Measurements from ENCODE around the gene TMEM273. TPM values are rescaled to one million over a fixed set of nuclear protein-coding genes. Genes with fewer than 3 reads are reported as not detected.

Gene TMEM273
- total RNA-seq, 1 experiment from 2014 or later = not detected

- CTCF ChIA-PET = no interaction called here
Measured at GRCh38 chr10:49184642-49185111, 3.5 kb downstream of the TMEM273 start.

More at GRCh38 chr10:49184642-49185111, 3.5 kb downstream of the TMEM273 start:
- TF ChIP-seq EZH2 (IDR thresholded peaks at IDR 0.05) (no peak), MAX (IDR thresholded peaks at IDR 0.05) (no peak), ZBTB33 (IDR thresholded peaks at IDR 0.05; ENCODE audit: extremely low read depth, insufficient replicate concordance, low read length) (no peak), POLR2AphosphoS5 (IDR thresholded peaks at IDR 0.05; ENCODE audit: low read depth, low read length) (no peak), ATF3 (IDR thresholded peaks at IDR 0.05) (no peak), RAD21 (IDR thresholded peaks at IDR 0.05; ENCODE audit: low read depth) (no peak), CBX3 (IDR thresholded peaks at IDR 0.05; ENCODE audit: low read depth) (no peak), CTCF (IDR thresholded peaks at IDR 0.05 in 2 of 3, conservative IDR thresholded peaks at IDR 0.05 in 1 of 3; ENCODE audit: borderline replicate concordance in 1 of 3, insufficient read depth in 1 of 3, low read depth in 2 of 3, low read length in 2 of 3) (no peak), FOSL1 (IDR thresholded peaks at IDR 0.05; ENCODE audit: low read depth) (no peak), CEBPB (IDR thresholded peaks at IDR 0.05; ENCODE audit: low read depth) (no peak), POLR2A (IDR thresholded peaks at IDR 0.05; ENCODE audit: borderline replicate concordance, extremely low read depth, insufficient read depth, insufficient read length) (no peak), EGR1 (IDR thresholded peaks at IDR 0.05; ENCODE audit: low read depth) (no peak), ZFX (IDR thresholded peaks at IDR 0.05) (no peak), YY1 (IDR thresholded peaks at IDR 0.05; ENCODE audit: extremely low read depth, insufficient replicate concordance, low read depth, low read length) (no peak), REST (IDR thresholded peaks at IDR 0.05; ENCODE audit: low read depth) (no peak)
- Histone ChIP-seq H3K4me3 (replicated peaks in 1 of 2; ENCODE audit: low read depth in 1 of 2, low read length in 2 of 2) (no peak overlapping the region), H3K27me3 (ENCODE audit: insufficient read depth, low read length) (peaks cover 10% of the 10 kb centered on the region), H3K9ac (ENCODE audit: low read length) (no peak overlapping the region), H3K4me2 (ENCODE audit: low read length) (no peak overlapping the region), H2AFZ (ENCODE audit: low read depth, low read length, poor library complexity, severe bottlenecking) (no peak overlapping the region), H3K79me2 (ENCODE audit: insufficient read depth, low read length) (no peaks in the 10 kb centered on the region), H3K4me1 (ENCODE audit: control insufficient read depth in 1 of 2, insufficient read depth in 2 of 2, low read length in 2 of 2) (no peaks in the 10 kb centered on the region), H3K9me3 (ENCODE audit: control insufficient read depth in 1 of 2, insufficient read depth in 1 of 2, low read depth in 1 of 2, low read length in 2 of 2) (no peaks in the 10 kb centered on the region), H4K20me1 (ENCODE audit: insufficient read depth) (no peaks in the 10 kb centered on the region), H3K27ac (ENCODE audit: low read depth, low read length) (no peak overlapping the region), H3K36me3 (ENCODE audit: control insufficient read depth in 1 of 2, insufficient read depth in 2 of 2, low read length in 2 of 2) (no peaks in the 10 kb centered on the region), H3K9me2 (ENCODE audit: insufficient read depth) (no peaks in the 10 kb centered on the region)
- no TSS peak for BruUV-seq (replicated peaks)
- no peak for ATAC-seq
- no peak for DNase-seq (ENCODE audit: low read depth, low spot score)
- RAD21 ChIA-PET (ENCODE audit: low non-redundant PET in 1 of 2, low total read pairs in 2 of 2, uncharacterized antibody in 2 of 2, unreplicated experiment in 2 of 2) = no interaction called here
- intact Hi-C loops (cut with micrococcal nuclease) = no loop called here
- POLR2A ChIA-PET = no interaction called here
